Measurements from ENCODE around the gene YIF1B. TPM values are rescaled to one million over a fixed set of nuclear protein-coding genes. Genes with fewer than 3 reads are reported as not detected.

YIF1B gene
- total and polyA plus RNA-seq, 2 donors from 2014 or later = 30.3 to 62.7 TPM

- TF ChIP-seq CTCF (IDR thresholded peaks at IDR 0.05; ENCODE audit: borderline replicate concordance, extremely low read depth, insufficient read depth) = no peak
- Histone ChIP-seq H3K27me3 (ENCODE audit: control insufficient read depth, insufficient read depth, low read length) (no peaks in the 10 kb centered on the region), H3K9me3 (ENCODE audit: control insufficient read depth in 2 of 3, insufficient read depth in 1 of 3, low read length in 3 of 3) (no peaks in the 10 kb centered on the region), H3K4me3 (ENCODE audit: low read length in 3 of 3) (no peak overlapping the region), H3K36me3 (ENCODE audit: control insufficient read depth in 2 of 3, insufficient read depth in 3 of 3, low read length in 3 of 3) (peaks cover 0 to 8% (median 5%) of the 10 kb centered on the region in 3 donors), H3K27ac (ENCODE audit: low read depth in 2 of 2, low read length in 2 of 2) (no peak overlapping the region), H3K9ac (ENCODE audit: low read length in 3 of 3) (no peak overlapping the region), H3K4me1 (ENCODE audit: control insufficient read depth in 2 of 3, insufficient read depth in 2 of 3, low read depth in 1 of 3, low read length in 3 of 3) (no peaks in the 10 kb centered on the region)
- intact Hi-C loops (cut with DNase I) = no loop called here
- no peak for DNase-seq
- FAIRE-seq = no peak
These were observed 6.0 kb downstream of the YIF1B start for GRCh38 chr19:38309615-38310278.

GRCh38 chr19:38308926-38309614 is 6.7 kb downstream of the YIF1B start:
- no peak for TF ChIP-seq CTCF (IDR thresholded peaks at IDR 0.05; ENCODE audit: borderline replicate concordance, extremely low read depth, insufficient read depth)
- peaks cover 0 to 8% (median 5%) of the 10 kb centered on the region in 3 donors for H3K36me3 ChIP-seq (ENCODE audit: control insufficient read depth in 2 of 3, insufficient read depth in 3 of 3, low read length in 3 of 3)
- no peak for FAIRE-seq
- no peak overlapping the region for H3K9ac ChIP-seq (ENCODE audit: low read length in 3 of 3)
- H3K4me3 ChIP-seq (ENCODE audit: low read length in 3 of 3) = no peak overlapping the region
- no peaks in the 10 kb centered on the region for H3K27me3 ChIP-seq (ENCODE audit: control insufficient read depth, insufficient read depth, low read length)
- H3K4me1 ChIP-seq (ENCODE audit: control insufficient read depth in 2 of 3, insufficient read depth in 2 of 3, low read depth in 1 of 3, low read length in 3 of 3) = no peaks in the 10 kb centered on the region
- no peaks in the 10 kb centered on the region for H3K9me3 ChIP-seq (ENCODE audit: control insufficient read depth in 2 of 3, insufficient read depth in 1 of 3, low read length in 3 of 3)
- H3K27ac ChIP-seq (ENCODE audit: low read depth in 2 of 2, low read length in 2 of 2) = no peak overlapping the region
- DNase-seq = no peak
- intact Hi-C loops (cut with DNase I) = no loop called here

- DNase-seq (no peak), FAIRE-seq (no peak)
- H3K9ac ChIP-seq (ENCODE audit: low read length in 3 of 3) = no peak overlapping the region
- intact Hi-C loops (cut with DNase I) = no loop called here
- no peak overlapping the region for H3K27ac ChIP-seq (ENCODE audit: low read depth in 2 of 2, low read length in 2 of 2)
- no peaks in the 10 kb centered on the region for H3K4me1 ChIP-seq (ENCODE audit: control insufficient read depth in 2 of 3, insufficient read depth in 2 of 3, low read depth in 1 of 3, low read length in 3 of 3)
- H3K27me3 ChIP-seq (ENCODE audit: control insufficient read depth, insufficient read depth, low read length) = no peaks in the 10 kb centered on the region
- peaks cover 0 to 8% (median 5%) of the 10 kb centered on the region in 3 donors for H3K36me3 ChIP-seq (ENCODE audit: control insufficient read depth in 2 of 3, insufficient read depth in 3 of 3, low read length in 3 of 3)
- no peak for TF ChIP-seq CTCF (IDR thresholded peaks at IDR 0.05; ENCODE audit: borderline replicate concordance, extremely low read depth, insufficient read depth)
- no peaks in the 10 kb centered on the region for H3K9me3 ChIP-seq (ENCODE audit: control insufficient read depth in 2 of 3, insufficient read depth in 1 of 3, low read length in 3 of 3)
- H3K4me3 ChIP-seq (ENCODE audit: low read length in 3 of 3) = no peak overlapping the region
These were observed 7.6 kb downstream of the YIF1B start for GRCh38 chr19:38308006-38308766.

Measured in kidney (tissue), 14 donors.